Ramos (cell line): ENCODE results near the gene ZNF138.

Source experiments
- in situ Hi-C: fragments of 300-500 bp; cut with MboI; formaldehyde crosslinking; loops from one replicate; pipeline ENCODE4 v1.14.3; 2022; ENCODE audit warnings: low sequenced_read_pairs; ENCODE audit not compliant: unreplicated experiment

Gene ZNF138

GRCh38 chr7:64874114-64874513 lies 79.9 kb downstream of the ZNF138 start:
- in situ Hi-C loops = no loop called here

GRCh38 chr7:64874562-64875250 lies 80.5 kb downstream of the ZNF138 start:
- in situ Hi-C loops = no loop called here

- in situ Hi-C loops = no loop called here
Measured at GRCh38 chr7:64875258-64875657, 81.0 kb downstream of the ZNF138 start.

GRCh38 chr7:64875658-64876406 lies 81.6 kb downstream of the ZNF138 start:
- in situ Hi-C loops = no loop called here

GRCh38 chr7:64876792-64877713 lies 82.8 kb downstream of the ZNF138 start:
- in situ Hi-C loops = no loop called here

GRCh38 chr7:64877714-64878610 lies 83.7 kb downstream of the ZNF138 start:
- in situ Hi-C loops = no loop called here

- in situ Hi-C loops = no loop called here
Measured at GRCh38 chr7:64878684-64879083, 84.5 kb downstream of the ZNF138 start.

- in situ Hi-C loops = no loop called here
Measured at GRCh38 chr7:64879086-64879730, 85.0 kb downstream of the ZNF138 start.

GRCh38 chr7:64879800-64880199 lies 85.6 kb downstream of the ZNF138 start:
- in situ Hi-C loops = no loop called here

GRCh38 chr7:64880322-64881297 lies 86.4 kb downstream of the ZNF138 start:
- in situ Hi-C loops = no loop called here

- in situ Hi-C loops = no loop called here
Measured at GRCh38 chr7:64881461-64882287, 87.4 kb downstream of the ZNF138 start.

GRCh38 chr7:64882341-64883112 lies 88.3 kb downstream of the ZNF138 start:
- in situ Hi-C loops = no loop called here
